SU-DHL-6 (cell line): ENCODE measurements around the gene C1orf50.

Experiments
- H2AFZ ChIP-seq: fragments of 200-600 bp; sonication (generic); 2 replicates; pipeline ENCODE4 v1.6.1; 2014; ENCODE audit warnings: low read depth, mild to moderate bottlenecking, moderate library complexity, mixed read lengths, antibody characterized with exemption, low read length; ENCODE audit not compliant: severe bottlenecking
- H3F3A ChIP-seq: fragments of 200-600 bp; shearing (Covaris generic); 2 replicates; pipeline ENCODE4 v1.6.0; 2016; ENCODE audit warnings: antibody characterized with exemption, mild to moderate bottlenecking; ENCODE audit not compliant: insufficient read depth
- H3K27ac ChIP-seq: fragments of 200-600 bp; sonication (generic); 2 replicates; pipeline ENCODE4 v1.5.1; 2016; ENCODE audit warnings: low read depth, mild to moderate bottlenecking, low read length, moderate library complexity, mixed read lengths
- H3K27me3 ChIP-seq: fragments of 200-600 bp; sonication (generic), shearing (Covaris generic); 2 replicates; pipeline ENCODE4 v1.6.0; 2014; ENCODE audit warnings: mild to moderate bottlenecking, low read length
- H3K36me3 ChIP-seq: fragments of 200-600 bp; sonication (generic); 2 replicates; pipeline ENCODE4 v1.6.1; 2014; ENCODE audit warnings: mild to moderate bottlenecking, low read length, mixed read lengths
- H3K4me2 ChIP-seq: fragments of 300-600, 200-600 bp; shearing (Covaris generic), sonication (generic); 2 replicates; pipeline ENCODE4 v1.6.0; 2014; ENCODE audit warnings: low read length, low read depth, mild to moderate bottlenecking; ENCODE audit not compliant: poor library complexity, severe bottlenecking
- H3K4me3 ChIP-seq: fragments of 200-600 bp; sonication (generic); 2 replicates; pipeline ENCODE4 v1.5.1; 2014; ENCODE audit warnings: antibody characterized with exemption, low read length, mild to moderate bottlenecking, mixed read lengths; ENCODE audit not compliant: insufficient read depth, poor library complexity, severe bottlenecking
- H3K79me2 ChIP-seq: fragments of 200-600 bp; sonication (generic); 2 replicates; pipeline ENCODE4 v1.6.1; 2014; ENCODE audit warnings: mild to moderate bottlenecking, low read length, moderate library complexity; ENCODE audit not compliant: insufficient read depth
- H3K9ac ChIP-seq: fragments of 200-600 bp; sonication (generic); 2 replicates; pipeline ENCODE4 v1.7.0; 2014; ENCODE audit warnings: mild to moderate bottlenecking, low read length
- H3K9me2 ChIP-seq: fragments of 200-600 bp; sonication (generic); replicated peaks from 2 replicates; pipeline ENCODE4 v1.6.1; 2014; ENCODE audit warnings: low read length; ENCODE audit not compliant: insufficient read depth
- H3K9me3 ChIP-seq: fragments of 200-600 bp; sonication (generic); 2 replicates; pipeline ENCODE4 v1.6.1; 2014; ENCODE audit warnings: low read length, mixed read lengths; ENCODE audit not compliant: insufficient read depth
- H4K20me1 ChIP-seq: fragments of 200-600 bp; sonication (generic); 2 replicates; pipeline ENCODE4 v1.6.1; 2014; ENCODE audit warnings: low read depth, mild to moderate bottlenecking, antibody characterized with exemption, low read length, moderate library complexity, mixed read lengths
- CTCF ChIP-seq: fragments of 200-600 bp; sonication (generic); IDR thresholded peaks from one replicate; pipeline ENCODE4 v1.5.1; 2017; ENCODE audit warnings: antibody characterized with exemption, mild to moderate bottlenecking, low read length, moderate library complexity; ENCODE audit not compliant: insufficient read depth, poor library complexity, severe bottlenecking
- EZH2phosphoT487 ChIP-seq: fragments of 200-600 bp; sonication (generic), shearing (Covaris generic); conservative IDR thresholded peaks from 2 replicates; pipeline ENCODE4 v1.6.1; 2018; ENCODE audit warnings: mild to moderate bottlenecking, antibody characterized with exemption, low read length, moderate library complexity, mixed read lengths

C1orf50 gene

DNA sequence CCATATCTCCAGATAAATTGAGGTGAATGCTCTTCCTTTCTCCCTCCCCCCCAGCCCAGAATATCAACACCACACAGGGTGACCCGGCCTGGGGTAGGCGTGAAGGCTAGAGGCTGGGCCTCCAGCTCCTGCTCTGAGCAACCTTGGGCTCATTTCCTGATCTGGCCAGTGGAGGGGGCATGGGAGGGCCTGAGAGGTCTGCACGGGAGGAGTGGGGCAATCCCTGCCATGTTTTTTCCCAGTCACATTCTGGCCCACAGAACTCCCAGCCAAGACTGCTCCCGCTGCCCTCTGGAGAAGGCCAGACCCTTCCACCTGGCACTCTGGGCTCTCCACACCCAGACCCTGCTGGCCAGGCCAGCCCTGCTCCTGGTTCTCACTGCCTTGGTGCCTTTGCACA lies 30.9 kb upstream of the C1orf50 start:
- no peaks in the 10 kb centered on the region for H3K36me3 ChIP-seq
- H4K20me1 ChIP-seq: no peaks in the 10 kb centered on the region
- H3K27me3 ChIP-seq: no peaks in the 10 kb centered on the region
- no peak overlapping the region for H3K9ac ChIP-seq
- H3F3A ChIP-seq: no peaks in the 10 kb centered on the region
- TF ChIP-seq EZH2phosphoT487 (no peak), CTCF (no peak)
- H3K9me3 ChIP-seq: no peaks in the 10 kb centered on the region
- H3K4me3 ChIP-seq: no peak overlapping the region
- H3K79me2 ChIP-seq: no peaks in the 10 kb centered on the region
- H3K9me2 ChIP-seq: no peaks in the 10 kb centered on the region
- H3K4me2 ChIP-seq: no peak overlapping the region
- H3K27ac ChIP-seq: no peak overlapping the region
- H2AFZ ChIP-seq: no peak overlapping the region

DNA sequence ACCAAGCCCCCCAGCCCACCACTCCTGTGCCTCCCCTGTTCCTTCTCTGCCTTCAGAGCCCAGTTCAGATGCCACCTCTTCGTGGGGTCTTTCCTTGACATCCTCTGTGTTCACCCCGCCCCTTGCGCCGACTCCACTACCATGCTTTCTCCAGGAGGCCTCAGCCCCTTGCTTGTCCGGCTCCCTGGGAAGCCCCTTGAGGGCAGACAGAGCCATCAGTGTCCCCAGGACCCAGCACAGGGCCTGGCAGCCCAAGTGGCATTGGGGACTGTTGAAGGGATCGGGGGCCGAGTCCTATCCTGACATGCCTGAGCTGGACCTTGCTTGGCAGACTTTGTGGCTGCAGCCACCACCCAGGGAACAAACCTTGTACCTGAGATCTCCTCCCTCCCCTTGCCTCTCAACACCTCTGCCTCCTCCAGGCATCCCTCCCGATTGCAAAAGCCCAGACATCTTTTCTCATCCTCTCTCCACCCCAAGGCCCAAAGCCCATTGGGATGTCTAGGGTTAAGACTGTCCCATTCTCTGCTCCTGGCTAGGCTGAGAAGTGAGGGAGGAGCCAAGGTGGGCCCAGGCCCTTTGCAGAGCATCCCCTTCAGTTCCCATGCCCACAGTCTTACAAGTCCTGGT lies 30.4 kb upstream of the C1orf50 start:
- no peak overlapping the region for H3K4me3 ChIP-seq
- H3K79me2 ChIP-seq: no peaks in the 10 kb centered on the region
- H4K20me1 ChIP-seq: no peaks in the 10 kb centered on the region
- no peaks in the 10 kb centered on the region for H3K36me3 ChIP-seq
- H3K27ac ChIP-seq: no peak overlapping the region
- no peaks in the 10 kb centered on the region for H3F3A ChIP-seq
- TF ChIP-seq CTCF: no peak
- TF ChIP-seq EZH2phosphoT487: no peak
- H3K9ac ChIP-seq: no peak overlapping the region
- no peaks in the 10 kb centered on the region for H3K27me3 ChIP-seq
- H2AFZ ChIP-seq: no peak overlapping the region
- no peak overlapping the region for H3K4me2 ChIP-seq
- H3K9me2 ChIP-seq: no peaks in the 10 kb centered on the region
- no peaks in the 10 kb centered on the region for H3K9me3 ChIP-seq

DNA sequence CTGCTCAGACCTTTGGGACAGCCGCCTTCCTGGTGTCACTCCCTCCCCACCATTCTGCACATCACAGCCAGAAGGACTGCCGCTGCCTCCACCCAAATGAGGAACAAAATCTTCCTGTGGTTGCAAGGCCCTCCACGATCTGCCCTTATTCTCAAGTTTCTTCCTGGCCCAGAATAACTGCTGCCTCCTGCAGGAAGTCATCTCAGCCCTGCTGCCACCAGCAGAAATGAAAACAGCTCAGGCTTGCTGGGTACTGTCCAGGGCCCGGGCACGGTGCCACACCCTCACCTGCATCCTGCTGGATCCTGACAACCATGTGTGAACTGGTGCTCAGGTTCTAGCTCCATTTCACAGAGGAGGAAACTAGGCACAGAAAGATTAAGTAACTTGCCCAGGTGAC lies 29.8 kb upstream of the C1orf50 start:
- Histone ChIP-seq H3K9me3 (no peaks in the 10 kb centered on the region), H3F3A (no peaks in the 10 kb centered on the region), H3K9ac (no peak overlapping the region), H3K4me2 (no peak overlapping the region), H3K9me2 (no peaks in the 10 kb centered on the region), H3K27me3 (no peaks in the 10 kb centered on the region), H3K79me2 (no peaks in the 10 kb centered on the region), H3K27ac (no peak overlapping the region), H2AFZ (no peak overlapping the region), H3K4me3 (no peak overlapping the region), H4K20me1 (no peaks in the 10 kb centered on the region), H3K36me3 (no peaks in the 10 kb centered on the region)
- TF ChIP-seq CTCF: no peak
- no peak for TF ChIP-seq EZH2phosphoT487
